OCI-LY3 (cell line): ENCODE results near the gene LYZL1.

Experiments
- EZH2phosphoT487 ChIP-seq: fragments of 200-600 bp; shearing (Covaris generic); IDR thresholded peaks from 2 replicates; pipeline ENCODE4 v1.6.1; 2018; ENCODE audit warnings: antibody characterized with exemption, mixed run types, low read depth
- TF ChIP-seq, protein P1 (sequence below): fragments of 200-600, 300-600 bp; sonication (generic); IDR thresholded peaks from 2 replicates; pipeline ENCODE4 v1.5.1; 2014; ENCODE audit warnings: antibody characterized with exemption, low read length, low read depth

DNA sequence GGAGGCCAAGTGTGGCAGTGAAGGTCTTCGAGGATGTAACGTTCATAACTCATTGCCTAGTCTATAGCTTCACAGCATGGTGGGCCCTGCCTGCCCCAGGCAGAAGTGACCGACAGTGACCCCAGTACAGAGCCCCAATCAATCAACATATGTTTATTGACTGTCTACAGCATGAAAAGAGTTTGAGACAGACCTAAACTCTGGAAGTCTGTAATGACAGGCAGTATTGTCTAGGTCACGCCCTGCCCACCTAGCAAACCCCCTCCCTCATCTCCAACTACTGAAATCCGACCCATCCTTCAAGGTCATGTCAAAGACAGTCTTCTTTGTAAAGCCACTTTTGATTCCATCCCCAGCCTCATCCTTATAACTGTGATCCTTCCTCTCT is 43.9 kb downstream of the LYZL1 start:
- TF ChIP-seq, protein P1, sequence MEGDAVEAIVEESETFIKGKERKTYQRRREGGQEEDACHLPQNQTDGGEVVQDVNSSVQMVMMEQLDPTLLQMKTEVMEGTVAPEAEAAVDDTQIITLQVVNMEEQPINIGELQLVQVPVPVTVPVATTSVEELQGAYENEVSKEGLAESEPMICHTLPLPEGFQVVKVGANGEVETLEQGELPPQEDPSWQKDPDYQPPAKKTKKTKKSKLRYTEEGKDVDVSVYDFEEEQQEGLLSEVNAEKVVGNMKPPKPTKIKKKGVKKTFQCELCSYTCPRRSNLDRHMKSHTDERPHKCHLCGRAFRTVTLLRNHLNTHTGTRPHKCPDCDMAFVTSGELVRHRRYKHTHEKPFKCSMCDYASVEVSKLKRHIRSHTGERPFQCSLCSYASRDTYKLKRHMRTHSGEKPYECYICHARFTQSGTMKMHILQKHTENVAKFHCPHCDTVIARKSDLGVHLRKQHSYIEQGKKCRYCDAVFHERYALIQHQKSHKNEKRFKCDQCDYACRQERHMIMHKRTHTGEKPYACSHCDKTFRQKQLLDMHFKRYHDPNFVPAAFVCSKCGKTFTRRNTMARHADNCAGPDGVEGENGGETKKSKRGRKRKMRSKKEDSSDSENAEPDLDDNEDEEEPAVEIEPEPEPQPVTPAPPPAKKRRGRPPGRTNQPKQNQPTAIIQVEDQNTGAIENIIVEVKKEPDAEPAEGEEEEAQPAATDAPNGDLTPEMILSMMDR: no peak
- TF ChIP-seq EZH2phosphoT487: no peak
